PFSK-1 (cell line): ENCODE measurements around the gene ITPR3.

ENCODE experiments used
- POLR2AphosphoS5 ChIP-seq: IDR thresholded peaks from 2 replicates; pipeline ENCODE4 v1.6.1; 2012; ENCODE audit warnings: low read depth, mild to moderate bottlenecking, control low read depth, low read length, moderate library complexity
- TF ChIP-seq, protein P1 (sequence below), 2 experiments: IDR thresholded peaks; 2 replicates each; pipeline versions ENCODE4 v1.6.1 to v1.8.0; 2011 to 2012; ENCODE audit warnings: low read depth in 2 of 2, low read length in 2 of 2, control low read depth in 1 of 2, inconsistent platforms in 1 of 2, mild to moderate bottlenecking in 1 of 2, moderate library complexity in 1 of 2; ENCODE audit not compliant: insufficient read depth in 1 of 2

DNA sequence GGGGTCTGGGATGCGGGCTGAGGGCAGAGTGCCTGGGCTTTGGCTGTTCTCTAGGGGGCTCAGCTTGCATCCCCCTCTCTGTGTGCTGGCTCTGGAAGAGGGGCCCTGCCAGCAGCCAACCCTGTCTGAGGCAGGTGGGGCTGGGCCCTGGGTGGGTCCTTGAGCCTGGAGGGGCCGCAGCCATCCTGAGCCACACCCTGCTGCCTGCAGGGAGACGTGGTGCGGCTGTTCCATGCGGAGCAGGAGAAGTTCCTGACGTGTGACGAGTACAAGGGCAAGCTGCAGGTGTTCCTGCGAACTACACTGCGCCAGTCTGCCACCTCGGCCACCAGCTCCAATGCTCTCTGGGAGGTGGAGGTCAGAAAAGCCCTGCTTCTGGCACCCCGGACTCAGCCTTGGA, 41.2 kb downstream of the ITPR3 start:
- TF ChIP-seq, protein P1, sequence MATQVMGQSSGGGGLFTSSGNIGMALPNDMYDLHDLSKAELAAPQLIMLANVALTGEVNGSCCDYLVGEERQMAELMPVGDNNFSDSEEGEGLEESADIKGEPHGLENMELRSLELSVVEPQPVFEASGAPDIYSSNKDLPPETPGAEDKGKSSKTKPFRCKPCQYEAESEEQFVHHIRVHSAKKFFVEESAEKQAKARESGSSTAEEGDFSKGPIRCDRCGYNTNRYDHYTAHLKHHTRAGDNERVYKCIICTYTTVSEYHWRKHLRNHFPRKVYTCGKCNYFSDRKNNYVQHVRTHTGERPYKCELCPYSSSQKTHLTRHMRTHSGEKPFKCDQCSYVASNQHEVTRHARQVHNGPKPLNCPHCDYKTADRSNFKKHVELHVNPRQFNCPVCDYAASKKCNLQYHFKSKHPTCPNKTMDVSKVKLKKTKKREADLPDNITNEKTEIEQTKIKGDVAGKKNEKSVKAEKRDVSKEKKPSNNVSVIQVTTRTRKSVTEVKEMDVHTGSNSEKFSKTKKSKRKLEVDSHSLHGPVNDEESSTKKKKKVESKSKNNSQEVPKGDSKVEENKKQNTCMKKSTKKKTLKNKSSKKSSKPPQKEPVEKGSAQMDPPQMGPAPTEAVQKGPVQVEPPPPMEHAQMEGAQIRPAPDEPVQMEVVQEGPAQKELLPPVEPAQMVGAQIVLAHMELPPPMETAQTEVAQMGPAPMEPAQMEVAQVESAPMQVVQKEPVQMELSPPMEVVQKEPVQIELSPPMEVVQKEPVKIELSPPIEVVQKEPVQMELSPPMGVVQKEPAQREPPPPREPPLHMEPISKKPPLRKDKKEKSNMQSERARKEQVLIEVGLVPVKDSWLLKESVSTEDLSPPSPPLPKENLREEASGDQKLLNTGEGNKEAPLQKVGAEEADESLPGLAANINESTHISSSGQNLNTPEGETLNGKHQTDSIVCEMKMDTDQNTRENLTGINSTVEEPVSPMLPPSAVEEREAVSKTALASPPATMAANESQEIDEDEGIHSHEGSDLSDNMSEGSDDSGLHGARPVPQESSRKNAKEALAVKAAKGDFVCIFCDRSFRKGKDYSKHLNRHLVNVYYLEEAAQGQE (IDR thresholded peaks at IDR 0.05; ENCODE audit: insufficient read depth in 1 of 2, low read depth in 2 of 2, low read length in 2 of 2): no peak
- no peak for TF ChIP-seq POLR2AphosphoS5
